Measurements from ENCODE around the gene ZNF575. TPM values are rescaled to one million over a fixed set of nuclear protein-coding genes. Genes with fewer than 3 reads are reported as not detected.

The ZNF575 gene
- total and polyA plus RNA-seq, 4 donors = 0.48 to 2.3 (median 0.65) TPM

Other genes with a start within 250 kb of the ZNF575 start
- gene CD177, start 179.5 kb upstream of the ZNF575 start, total RNA-seq = 10 to 100 TPM; 13.7 to 25.1 TPM
- 10 to 100 TPM in 1 of 2 donors, 1 to 10 TPM in 1; 1.0 to 57.8 TPM for gene CD177, start 179.5 kb upstream of the ZNF575 start, polyA plus RNA-seq
- gene TEX101, start 118.3 kb upstream of the ZNF575 start, total RNA-seq = not detected
- not detected for gene TEX101, start 118.3 kb upstream of the ZNF575 start, polyA plus RNA-seq
- under 1 TPM; 0.28 to 0.89 TPM for gene LYPD3, start 67.6 kb upstream of the ZNF575 start, total RNA-seq
- gene LYPD3, start 67.6 kb upstream of the ZNF575 start, polyA plus RNA-seq = 1 to 10 TPM; 1.0 to 1.7 TPM
- gene PHLDB3, start 28.4 kb upstream of the ZNF575 start, total RNA-seq = 10 to 100 TPM in 1 of 2 donors, 1 to 10 TPM in 1; 9.8 to 23.4 TPM
- 1 to 10 TPM; 5.8 to 6.0 TPM for gene PHLDB3, start 28.4 kb upstream of the ZNF575 start, polyA plus RNA-seq
- gene ETHE1, start 6.0 kb upstream of the ZNF575 start, total RNA-seq = 10 to 100 TPM; 15.0 to 49.3 TPM
- 10 to 100 TPM; 25.7 to 76.9 TPM for gene ETHE1, start 6.0 kb upstream of the ZNF575 start, polyA plus RNA-seq
- gene XRCC1, start 42.3 kb downstream of the ZNF575 start, total RNA-seq = 10 to 100 TPM; 26.5 to 32.2 TPM
- 10 to 100 TPM; 15.4 to 22.4 TPM for gene XRCC1, start 42.3 kb downstream of the ZNF575 start, polyA plus RNA-seq
- 1 to 10 TPM; 6.1 to 8.9 TPM for gene PINLYP, start 42.6 kb downstream of the ZNF575 start, total RNA-seq
- 10 to 100 TPM in 1 of 2 donors, 1 to 10 TPM in 1; 7.9 to 14.2 TPM for gene PINLYP, start 42.6 kb downstream of the ZNF575 start, polyA plus RNA-seq
- 10 to 100 TPM; 23.7 to 28.3 TPM for gene IRGQ, start 62.9 kb downstream of the ZNF575 start, total RNA-seq
- 1 to 10 TPM; 3.8 to 7.5 TPM for gene IRGQ, start 62.9 kb downstream of the ZNF575 start, polyA plus RNA-seq
- gene ZNF576, start 63.4 kb downstream of the ZNF575 start, total RNA-seq = 10 to 100 TPM in 1 of 2 donors, 1 to 10 TPM in 1; 5.8 to 14.8 TPM
- 10 to 100 TPM in 1 of 2 donors, 1 to 10 TPM in 1; 9.8 to 17.2 TPM for gene ZNF576, start 63.4 kb downstream of the ZNF575 start, polyA plus RNA-seq
- gene SRRM5, start 78.9 kb downstream of the ZNF575 start, total RNA-seq = under 1 TPM in 1 of 2 donors, not detected in 1; 0.31 TPM
- under 1 TPM; 0.22 to 0.49 TPM for gene SRRM5, start 78.9 kb downstream of the ZNF575 start, polyA plus RNA-seq
- gene ZNF428, start 86.4 kb downstream of the ZNF575 start, total RNA-seq = 10 to 100 TPM; 42.6 to 49.9 TPM
- 10 to 100 TPM; 27.9 to 95.3 TPM for gene ZNF428, start 86.4 kb downstream of the ZNF575 start, polyA plus RNA-seq
- gene CADM4, start 106.7 kb downstream of the ZNF575 start, total RNA-seq = 10 to 100 TPM in 1 of 2 donors, 1 to 10 TPM in 1; 5.9 to 12.2 TPM
- gene CADM4, start 106.7 kb downstream of the ZNF575 start, polyA plus RNA-seq = 1 to 10 TPM; 6.3 to 8.7 TPM
- 100 to 1,000 TPM in 1 of 2 donors, 10 to 100 TPM in 1; 65.6 to 107 TPM for gene PLAUR, start 137.0 kb downstream of the ZNF575 start, total RNA-seq
- gene PLAUR, start 137.0 kb downstream of the ZNF575 start, polyA plus RNA-seq = 100 to 1,000 TPM in 1 of 2 donors, 10 to 100 TPM in 1; 36.3 to 298 TPM
- gene IRGC, start 182.9 kb downstream of the ZNF575 start, total RNA-seq = not detected
- not detected for gene IRGC, start 182.9 kb downstream of the ZNF575 start, polyA plus RNA-seq
- gene SMG9, start 221.8 kb downstream of the ZNF575 start, total RNA-seq = 10 to 100 TPM; 23.5 to 55.9 TPM
- gene SMG9, start 221.8 kb downstream of the ZNF575 start, polyA plus RNA-seq = 10 to 100 TPM; 29.0 to 30.2 TPM
- 10 to 100 TPM in 1 of 2 donors, 1 to 10 TPM in 1; 2.4 to 13.5 TPM for gene KCNN4, start 247.8 kb downstream of the ZNF575 start, total RNA-seq
- gene KCNN4, start 247.8 kb downstream of the ZNF575 start, polyA plus RNA-seq = 10 to 100 TPM; 11.9 to 31.7 TPM